Measurements from ENCODE around the gene ANXA4.

ANXA4 gene

DNA sequence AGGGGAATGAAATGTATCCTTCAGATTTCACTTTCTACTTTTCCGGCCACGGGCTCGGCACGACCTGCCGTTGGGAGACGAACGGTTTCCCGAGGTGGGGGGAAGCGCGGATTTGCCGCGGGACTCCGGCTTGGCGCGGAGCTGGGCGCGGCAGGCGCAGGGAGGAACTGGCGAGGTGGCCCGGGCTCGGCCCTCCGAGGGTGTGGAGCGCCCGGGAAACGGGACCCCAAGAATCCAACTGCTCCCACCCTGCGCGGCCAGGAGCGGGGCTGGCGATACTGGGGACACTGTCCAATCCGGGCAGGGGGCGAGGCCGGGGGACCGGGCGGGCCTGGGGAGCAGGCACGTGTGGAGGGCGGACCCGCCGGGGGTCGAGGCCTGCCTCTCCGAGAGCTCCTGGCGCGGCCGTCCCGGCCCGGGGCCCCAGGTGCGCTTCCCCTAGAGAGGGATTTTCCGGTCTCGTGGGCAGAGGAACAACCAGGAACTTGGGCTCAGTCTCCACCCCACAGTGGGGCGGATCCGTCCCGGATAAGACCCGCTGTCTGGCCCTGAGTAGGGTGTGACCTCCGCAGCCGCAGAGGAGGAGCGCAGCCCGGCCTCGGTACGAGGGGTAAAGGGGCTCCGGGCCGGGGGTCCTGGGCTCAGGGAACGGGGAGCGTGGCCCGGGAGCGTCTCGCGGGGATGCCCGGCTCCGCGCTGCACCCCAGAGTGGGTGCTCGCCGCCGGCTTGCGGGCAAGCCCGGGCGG, at the start of gene ANXA4:
Gene ANXA4, plus strand, starts transcription at position 560 of the 747 bp plus-strand sequence. CDS start 39,432 bp downstream, outside the sequence.
- ChIA-PET CTCF (interaction anchor here (0.7 to 6.8 kb wide), 9 partner anchors 9 to 176 kb away, joined by 3 to 90 read pairs (median 7); no protein-coding TSS in a partner anchor), POLR2A (interaction anchor here (0.8 to 2.8 kb wide), 3 partner anchors 10 to 48 kb away, joined by 4 to 9 read pairs (median 4); no protein-coding TSS in a partner anchor)
- TF ChIP-seq, protein P1, sequence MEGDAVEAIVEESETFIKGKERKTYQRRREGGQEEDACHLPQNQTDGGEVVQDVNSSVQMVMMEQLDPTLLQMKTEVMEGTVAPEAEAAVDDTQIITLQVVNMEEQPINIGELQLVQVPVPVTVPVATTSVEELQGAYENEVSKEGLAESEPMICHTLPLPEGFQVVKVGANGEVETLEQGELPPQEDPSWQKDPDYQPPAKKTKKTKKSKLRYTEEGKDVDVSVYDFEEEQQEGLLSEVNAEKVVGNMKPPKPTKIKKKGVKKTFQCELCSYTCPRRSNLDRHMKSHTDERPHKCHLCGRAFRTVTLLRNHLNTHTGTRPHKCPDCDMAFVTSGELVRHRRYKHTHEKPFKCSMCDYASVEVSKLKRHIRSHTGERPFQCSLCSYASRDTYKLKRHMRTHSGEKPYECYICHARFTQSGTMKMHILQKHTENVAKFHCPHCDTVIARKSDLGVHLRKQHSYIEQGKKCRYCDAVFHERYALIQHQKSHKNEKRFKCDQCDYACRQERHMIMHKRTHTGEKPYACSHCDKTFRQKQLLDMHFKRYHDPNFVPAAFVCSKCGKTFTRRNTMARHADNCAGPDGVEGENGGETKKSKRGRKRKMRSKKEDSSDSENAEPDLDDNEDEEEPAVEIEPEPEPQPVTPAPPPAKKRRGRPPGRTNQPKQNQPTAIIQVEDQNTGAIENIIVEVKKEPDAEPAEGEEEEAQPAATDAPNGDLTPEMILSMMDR (IDR thresholded peaks at IDR 0.05; ENCODE audit: control extremely low read depth, extremely low read depth, low read depth, missing control alignments) = no peak
- peak; percentile 86 for DNase-seq (ENCODE audit: extremely low spot score)

DNA sequence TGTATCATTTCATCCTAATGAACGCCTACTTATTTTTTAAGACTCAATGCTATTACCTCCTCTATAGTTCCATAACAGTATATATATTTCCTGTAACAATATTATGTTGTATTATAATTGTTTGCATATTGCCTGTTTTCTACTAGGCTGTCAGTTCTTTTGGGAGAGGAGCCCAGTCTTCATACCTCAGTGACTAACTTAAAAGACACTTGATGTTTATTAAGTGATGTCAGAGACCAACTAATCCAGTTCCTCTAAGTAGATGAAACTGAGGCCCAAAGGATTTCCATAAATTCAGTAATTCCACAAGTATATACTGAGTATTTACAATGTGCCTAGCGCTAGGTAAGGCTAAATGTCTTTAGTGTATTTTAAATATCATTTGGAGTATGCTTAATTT, 49.5 kb upstream of the ANXA4 start:
- POLR2A ChIA-PET = no interaction called here
- TF ChIP-seq, protein P1 (IDR thresholded peaks at IDR 0.05; ENCODE audit: control extremely low read depth, extremely low read depth, low read depth, missing control alignments) = no peak
- no peak for DNase-seq (ENCODE audit: extremely low spot score)
- CTCF ChIA-PET = interaction anchor here (0.6 kb wide), 1 partner anchor 22 kb away, joined by 3 read pairs; no protein-coding TSS in a partner anchor

DNA sequence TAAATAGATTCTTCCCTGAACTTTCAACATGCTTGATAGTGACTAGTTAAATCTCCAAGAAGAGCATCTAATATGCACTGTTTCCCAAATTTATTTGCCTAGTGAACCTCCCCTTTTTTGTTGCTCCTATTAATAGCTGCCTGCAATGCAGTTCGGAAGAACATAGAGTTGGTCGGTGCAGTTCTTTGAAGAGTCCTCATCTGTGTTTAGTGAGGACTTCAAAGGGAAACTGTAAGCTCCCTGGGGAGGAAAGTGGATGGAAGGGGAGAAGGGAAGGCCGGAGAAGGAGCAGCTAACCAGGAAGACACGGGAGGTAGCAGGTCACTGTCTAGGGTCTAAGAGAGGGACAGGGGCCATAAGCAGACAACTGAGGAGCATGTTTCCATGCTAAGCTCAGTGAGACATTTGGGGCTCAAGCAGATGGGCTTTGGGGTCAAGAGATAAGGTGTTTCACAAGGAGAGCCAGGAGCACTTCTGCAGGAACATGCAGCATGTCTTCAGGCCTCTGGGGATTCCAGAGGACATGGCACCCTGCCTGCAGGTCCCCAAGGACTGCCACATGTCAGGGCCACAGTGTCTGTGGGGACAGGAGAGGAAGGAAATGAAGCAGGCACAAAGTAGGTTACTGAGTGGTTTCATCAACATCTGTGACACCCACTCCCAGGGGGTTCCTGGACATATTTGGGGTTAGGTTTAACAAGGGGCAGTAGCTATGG, 48.7 kb upstream of the ANXA4 start:
- ChIA-PET POLR2A (no interaction called here), CTCF (interaction anchor here (0.6 to 1.2 kb wide), 4 partner anchors 10 to 27 kb away, joined by 3 read pairs; no protein-coding TSS in a partner anchor)
- no peak for DNase-seq (ENCODE audit: extremely low spot score)
- TF ChIP-seq, protein P1 (IDR thresholded peaks at IDR 0.05; ENCODE audit: control extremely low read depth, extremely low read depth, low read depth, missing control alignments) = no peak

DNA sequence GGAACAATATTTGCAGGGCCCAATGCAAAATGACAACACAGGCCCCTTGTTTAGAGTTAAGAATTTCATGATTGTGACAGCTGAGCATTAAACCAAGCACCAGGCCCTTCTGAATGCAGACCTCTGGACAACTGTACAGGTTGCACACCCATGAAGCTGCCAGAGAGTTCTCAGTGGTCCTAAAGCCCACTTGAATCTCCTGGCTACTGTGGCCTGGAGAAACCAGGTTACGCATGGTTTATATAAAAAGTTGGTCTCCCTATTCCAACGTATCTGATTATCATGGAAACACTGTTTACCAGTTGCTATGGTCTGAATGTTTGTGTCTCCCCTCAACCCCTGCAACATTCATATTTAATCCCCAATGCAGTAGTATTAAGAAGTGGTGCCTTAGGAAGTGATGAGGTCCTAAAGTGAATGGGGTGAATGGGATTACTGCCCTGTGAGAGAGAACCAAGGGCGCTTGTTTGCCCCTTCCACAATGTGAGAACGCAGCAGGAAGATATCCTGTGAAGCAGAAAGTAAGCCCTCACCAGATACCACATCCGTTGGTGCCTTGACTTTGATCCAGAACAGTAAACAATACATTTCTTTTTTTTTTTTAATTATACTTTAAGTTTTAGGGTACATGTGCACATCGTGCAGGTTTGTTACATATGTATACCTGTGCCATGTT, 48.0 kb upstream of the ANXA4 start:
- ChIA-PET CTCF (interaction anchor here (1.1 to 1.2 kb wide), 3 partner anchors 10 to 27 kb away, joined by 3 read pairs; no protein-coding TSS in a partner anchor), POLR2A (no interaction called here)

DNA sequence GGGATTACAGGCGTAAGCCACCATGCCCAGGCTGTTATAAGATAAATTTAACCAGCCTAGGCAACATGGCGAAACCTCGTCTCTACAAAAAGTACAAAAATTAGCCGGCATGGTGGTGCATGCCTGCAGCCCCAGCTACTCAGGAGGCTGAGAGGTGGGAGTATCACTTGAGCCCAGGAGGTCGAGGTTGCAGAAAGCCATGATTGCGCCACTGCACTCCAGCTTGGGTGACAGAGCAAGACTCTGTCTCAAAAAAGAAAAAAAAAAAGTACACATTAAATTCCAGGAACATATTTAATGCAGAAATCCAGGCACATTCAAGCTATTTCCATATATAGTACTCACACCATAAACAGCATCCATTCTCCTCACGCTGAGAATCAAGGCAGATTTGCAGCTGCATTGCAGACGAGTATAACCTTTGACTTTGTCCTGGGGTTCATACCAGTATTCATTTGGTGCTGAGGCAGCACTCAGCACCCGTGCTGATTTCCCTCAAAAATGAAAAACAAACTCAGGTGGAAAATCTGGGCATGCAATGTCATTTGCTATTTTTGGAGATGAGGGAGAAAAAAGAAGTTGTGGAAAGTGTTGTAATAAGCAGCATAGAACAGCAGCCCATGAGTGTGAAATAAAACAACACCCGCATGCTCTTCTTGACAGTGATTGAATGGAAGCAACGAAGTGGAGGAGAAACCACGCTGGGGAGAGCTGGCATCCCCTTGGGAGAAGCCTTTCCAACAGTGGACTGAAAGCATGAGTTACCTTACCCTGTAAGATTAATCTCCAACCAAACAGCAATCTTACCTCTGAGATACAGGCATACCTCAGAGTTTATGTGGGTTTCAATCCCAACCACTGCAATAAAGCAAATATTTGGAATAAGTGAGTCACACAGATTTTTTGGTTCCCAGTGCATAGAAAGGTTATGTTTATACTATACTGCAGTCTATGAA, 46.8 kb upstream of the ANXA4 start:
- no peak for DNase-seq (ENCODE audit: extremely low spot score)
- ChIA-PET CTCF (no interaction called here), POLR2A (no interaction called here)
- TF ChIP-seq, protein P1 (IDR thresholded peaks at IDR 0.05; ENCODE audit: control extremely low read depth, extremely low read depth, low read depth, missing control alignments) = no peak

More for the DNA sequence above, 48.0 kb upstream of the ANXA4 start:
- TF ChIP-seq, protein P1 (IDR thresholded peaks at IDR 0.05; ENCODE audit: control extremely low read depth, extremely low read depth, low read depth, missing control alignments) = no peak
- no peak for DNase-seq (ENCODE audit: extremely low spot score)
